Measurements from ENCODE around the gene SFXN5.

Gene SFXN5

GRCh38 chr2:72897785-72898584 lies 173.5 kb downstream of the SFXN5 start:
- DNase-seq (ENCODE audit: low read depth), result no peak

GRCh38 chr2:72896446-72896845 lies 175.1 kb downstream of the SFXN5 start:
- no peak for DNase-seq (ENCODE audit: low read depth)

GRCh38 chr2:72895759-72896281 lies 175.7 kb downstream of the SFXN5 start:
- DNase-seq (ENCODE audit: low read depth), result no peak

- no peak for DNase-seq (ENCODE audit: low read depth)
These were observed 176.4 kb downstream of the SFXN5 start for GRCh38 chr2:72895154-72895553.

GRCh38 chr2:72894514-72894913 lies 177.0 kb downstream of the SFXN5 start:
- no peak for DNase-seq (ENCODE audit: low read depth)

- DNase-seq (ENCODE audit: low read depth), result no peak
These were observed 177.8 kb downstream of the SFXN5 start for GRCh38 chr2:72893594-72894319.

- DNase-seq (ENCODE audit: low read depth), result no peak
These were observed 178.9 kb downstream of the SFXN5 start for GRCh38 chr2:72892506-72893173.

Measured in activated gamma-delta T cell treated with anti-CD3 and anti-CD28 coated beads, Interleukin-2, amount 50 U/mL, for 16 hours (primary cell).